Brain pericyte (primary cell): ENCODE measurements around the gene SLC7A8.
A peak's percentile ranks its signal among the peaks of the same experiment; 100 is the strongest.

ENCODE experiments used
- DNase-seq: peaks from one replicate; pipeline ENCODE4 v3.0.0-alpha.2; 2012; ENCODE audit warnings: low read depth, low spot score

SLC7A8 gene

GRCh38 chr14:23182372-23183157 is 895 bp downstream of the SLC7A8 start:
- no peak for DNase-seq

GRCh38 chr14:23181946-23182345 is 1.5 kb downstream of the SLC7A8 start:
- DNase-seq: no peak

DNA sequence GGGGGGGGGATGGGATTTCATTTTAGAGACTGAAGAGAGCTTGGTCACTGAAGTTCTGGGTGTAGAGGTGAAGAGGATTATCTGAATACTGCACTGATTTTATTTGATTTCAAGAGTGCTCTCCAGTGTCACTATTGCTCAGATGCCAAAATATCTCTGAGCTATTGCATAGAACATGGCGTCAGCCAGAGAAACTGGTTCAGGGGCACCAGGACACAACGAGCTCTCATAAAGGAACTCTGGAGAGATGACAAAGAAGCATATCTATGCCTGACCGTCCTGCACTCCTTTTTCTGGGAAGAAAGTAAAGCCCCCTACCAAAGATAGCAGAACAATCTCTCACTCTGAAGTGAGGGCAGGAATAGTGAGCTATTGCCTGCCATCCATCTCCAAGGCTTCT is 2.0 kb downstream of the SLC7A8 start:
- no peak for DNase-seq

- DNase-seq: no peak
These were observed 6.3 kb downstream of the SLC7A8 start for GRCh38 chr14:23177181-23177580.

- no peak for DNase-seq
These were observed 7.6 kb downstream of the SLC7A8 start for GRCh38 chr14:23175823-23176222.

DNA sequence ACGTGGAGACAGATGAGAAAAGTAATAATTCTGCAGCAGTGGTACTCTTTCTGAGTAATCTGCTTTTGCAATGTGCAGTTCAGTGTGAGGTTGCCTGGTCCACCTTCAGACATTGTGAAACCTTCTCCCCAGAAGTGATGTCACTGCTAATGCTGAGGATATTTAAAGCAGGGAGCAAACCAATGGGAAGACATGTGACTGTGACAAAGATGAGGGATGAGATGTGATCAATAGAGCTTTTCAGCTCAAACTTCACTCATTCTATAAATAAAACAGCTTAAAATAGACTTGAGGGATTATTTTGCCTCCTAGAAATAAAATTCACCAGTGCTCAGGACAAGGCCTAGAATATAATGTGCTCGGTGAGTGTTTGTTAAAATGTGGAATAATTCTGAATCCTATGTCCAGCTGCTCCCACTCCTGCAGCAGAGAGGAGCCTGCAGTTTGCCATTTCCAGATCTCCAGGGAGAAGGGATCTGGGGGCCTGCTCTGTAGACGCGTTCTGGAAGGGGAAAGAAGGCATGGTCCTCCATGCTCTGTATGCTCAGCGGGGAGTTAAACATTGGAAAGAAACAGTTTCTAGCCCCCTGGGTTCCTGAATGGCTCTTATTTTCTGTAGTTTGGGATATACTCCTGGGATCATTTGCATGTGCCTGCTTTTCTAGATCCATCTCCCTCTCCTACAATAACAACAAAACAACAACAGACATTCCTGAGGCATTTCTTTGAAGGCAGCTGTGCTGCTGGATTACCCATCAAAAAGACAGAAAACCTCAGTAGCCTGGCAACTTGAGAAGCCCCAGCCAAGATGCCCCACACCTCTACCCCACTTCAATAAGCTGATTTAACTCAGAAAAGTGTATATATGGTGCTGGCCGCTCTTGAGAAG is 8.9 kb downstream of the SLC7A8 start:
- DNase-seq: no peak

GRCh38 chr14:23173796-23174195 is 9.7 kb downstream of the SLC7A8 start:
- no peak for DNase-seq

- no peak for DNase-seq
These were observed 10.4 kb downstream of the SLC7A8 start for GRCh38 chr14:23173031-23173430.

DNA sequence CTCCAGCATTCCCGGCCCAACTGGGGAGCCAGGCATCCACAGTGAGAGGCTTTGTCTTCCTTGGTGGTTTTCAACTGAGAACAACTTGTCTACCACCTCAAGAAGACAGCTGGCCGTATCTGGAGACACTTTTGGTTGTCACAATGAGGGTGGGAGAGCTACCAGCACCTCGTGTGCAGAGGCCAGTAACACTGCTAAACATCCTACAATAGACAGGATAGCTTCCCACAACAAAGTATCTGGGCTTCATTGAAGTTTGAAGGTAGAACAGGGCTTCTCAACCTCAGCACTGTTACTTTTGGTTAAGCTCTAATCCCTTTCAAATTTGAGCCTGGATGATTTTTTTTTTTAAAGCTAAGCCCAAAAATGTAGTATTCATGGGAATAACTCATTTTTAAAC is 10.9 kb downstream of the SLC7A8 start:
- DNase-seq: no peak

- no peak for DNase-seq
These were observed 11.4 kb downstream of the SLC7A8 start for GRCh38 chr14:23172096-23172495.

GRCh38 chr14:23171222-23171975 is 12.1 kb downstream of the SLC7A8 start:
- no peak for DNase-seq

- no peak for DNase-seq
These were observed 13.8 kb downstream of the SLC7A8 start for GRCh38 chr14:23169622-23170021.

GRCh38 chr14:23168246-23168645 is 15.2 kb downstream of the SLC7A8 start:
- DNase-seq: no peak

GRCh38 chr14:23167116-23167847 is 16.2 kb downstream of the SLC7A8 start:
- DNase-seq: no peak

DNA sequence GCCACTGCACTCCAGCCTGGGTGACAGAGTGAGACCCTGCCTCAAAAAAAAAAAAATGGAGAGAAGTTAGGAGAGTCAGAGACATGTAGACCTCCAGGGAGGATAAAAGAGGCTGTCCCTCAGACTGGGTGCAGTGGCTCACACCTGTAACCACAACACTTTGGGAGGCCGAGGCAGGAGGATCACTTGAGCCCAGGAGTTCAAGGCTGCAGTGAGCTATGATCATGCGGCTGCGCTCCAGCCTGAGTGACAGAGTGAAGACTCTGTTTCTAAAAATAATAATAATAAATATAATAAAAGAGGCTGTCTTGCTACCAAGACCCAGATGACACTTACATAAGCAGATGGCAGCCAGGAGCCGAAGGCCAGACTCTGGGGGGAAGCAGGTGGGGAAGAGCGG is 18.5 kb downstream of the SLC7A8 start:
- no peak for DNase-seq

GRCh38 chr14:23164250-23164649 is 19.2 kb downstream of the SLC7A8 start:
- no peak for DNase-seq

DNA sequence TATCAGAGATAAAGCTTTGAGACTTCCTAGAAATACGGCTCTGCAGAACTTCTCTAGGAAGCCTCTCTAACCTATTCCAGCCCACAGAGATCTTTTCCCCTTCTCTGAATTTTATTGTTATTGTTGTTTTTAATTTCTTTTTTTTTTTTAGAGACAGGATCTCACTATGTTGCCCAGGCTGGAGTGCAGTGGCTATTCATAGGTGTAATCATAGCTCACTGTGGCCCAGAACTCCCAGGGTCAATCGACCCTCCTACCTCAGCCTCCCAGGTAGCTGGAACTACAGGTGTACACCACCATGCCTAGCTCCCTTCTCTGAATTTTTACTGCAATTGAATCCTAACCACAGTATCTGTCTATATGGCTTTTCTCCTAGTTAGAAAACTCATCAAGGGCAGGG is 19.6 kb downstream of the SLC7A8 start:
- DNase-seq: no peak

DNA sequence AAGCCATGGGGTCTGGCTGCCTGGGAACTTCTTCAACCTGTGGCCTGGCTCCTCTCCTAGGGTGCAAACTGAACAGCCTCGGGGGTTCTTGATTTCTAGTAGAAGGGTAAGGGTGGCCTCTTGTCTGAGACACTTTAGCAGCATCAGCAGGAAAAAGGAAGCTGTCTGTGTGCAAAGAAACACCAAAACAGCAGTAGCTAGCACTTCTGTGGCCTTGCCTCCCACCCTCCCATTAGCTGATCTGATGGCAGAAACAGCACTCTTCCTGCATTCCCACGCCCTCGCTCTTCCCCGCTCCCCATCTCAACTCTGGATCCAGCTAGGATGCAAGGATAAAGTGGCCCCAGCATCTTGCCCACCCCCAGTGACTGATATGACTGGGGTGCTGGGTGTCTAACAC is 20.7 kb downstream of the SLC7A8 start:
- no peak for DNase-seq

- no peak for DNase-seq
These were observed 21.5 kb downstream of the SLC7A8 start for GRCh38 chr14:23162005-23162404.

- DNase-seq: peak; percentile 73
These were observed 22.4 kb downstream of the SLC7A8 start for GRCh38 chr14:23160924-23161522.

DNA sequence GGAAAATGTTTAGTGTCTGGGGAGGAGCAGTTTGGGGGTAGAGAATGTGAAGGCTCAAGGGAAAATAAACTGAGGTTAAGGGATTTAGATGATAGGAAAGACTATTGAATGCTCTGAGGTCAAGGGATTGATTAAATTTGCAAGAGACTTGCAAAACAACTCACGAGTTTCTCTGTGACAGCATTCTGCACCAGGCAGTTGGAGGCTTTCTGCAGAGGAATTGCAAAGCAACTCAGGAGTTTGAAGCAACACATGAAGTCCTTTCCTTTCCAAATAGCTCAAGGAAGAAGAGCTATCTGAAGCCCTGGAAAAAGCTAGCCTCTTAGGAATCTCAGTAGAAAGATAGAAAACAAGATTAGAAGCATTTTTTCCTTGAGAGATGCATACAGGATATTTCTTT is 23.9 kb downstream of the SLC7A8 start:
- no peak for DNase-seq
